Measurements from ENCODE around the gene ACSL5. TPM values are rescaled to one million over a fixed set of nuclear protein-coding genes. Genes with fewer than 3 reads are reported as not detected.

The ACSL5 gene
- total and polyA plus RNA-seq, 2 donors (not counting 3 experiments of a cell fraction or from before 2014, with no cell fraction given), result 1.5 to 2.1 TPM

DNA sequence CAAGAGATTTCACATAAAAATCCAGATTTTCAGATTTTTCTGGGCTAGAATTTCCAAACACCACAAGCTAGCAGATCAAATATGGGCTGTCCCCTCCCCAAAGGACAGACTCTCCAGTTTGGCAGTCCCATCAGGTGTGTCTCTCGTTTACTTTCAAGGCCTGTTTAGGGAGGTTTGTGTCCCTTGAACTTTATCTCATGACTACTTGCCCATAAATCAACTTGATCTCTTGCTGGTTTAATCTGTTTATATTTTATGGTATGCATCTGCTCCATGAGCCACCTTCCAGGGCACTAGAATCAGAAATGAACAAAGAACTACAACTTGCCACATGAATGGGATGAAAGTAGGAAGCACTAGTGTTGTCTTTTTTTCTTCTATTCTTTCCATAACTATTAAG, 67.6 kb downstream of the ACSL5 start:
- Histone ChIP-seq H3K4me1 (ENCODE audit: control insufficient read depth, extremely low read depth, insufficient read depth, low read length) (peaks cover 9% of the 10 kb centered on the region), H3K36me3 (ENCODE audit: control insufficient read depth in 2 of 2, extremely low read depth in 1 of 2, insufficient read depth in 2 of 2, low read length in 2 of 2) (peaks cover 6 to 16% of the 10 kb centered on the region in 2 experiments), H2AFZ (ENCODE audit: low read depth, low read length) (no peak overlapping the region), H3K79me2 (ENCODE audit: control insufficient read depth, insufficient read depth, low read length) (peaks cover 22% of the 10 kb centered on the region), H4K20me1 (replicated peaks; ENCODE audit: control insufficient read depth, extremely low read depth, insufficient read depth, low read length) (no peaks in the 10 kb centered on the region), H3K9ac (replicated peaks; ENCODE audit: extremely low read depth, insufficient read depth, low read length) (no peak overlapping the region), H3K27me3 (ENCODE audit: control insufficient read depth in 2 of 2, insufficient read depth in 2 of 2, low read length in 2 of 2) (no peaks in the 10 kb centered on the region), H3K27ac (ENCODE audit: insufficient read depth, low read depth, low read length) (no peak overlapping the region), H3K4me2 (ENCODE audit: insufficient read depth, low read length) (no peak overlapping the region), H3K9me3 (replicated peaks; ENCODE audit: control insufficient read depth, insufficient read depth, low read length) (no peaks in the 10 kb centered on the region), H3K9me1 (replicated peaks; ENCODE audit: control insufficient read depth, extremely low read depth, insufficient read depth, low read length) (no peaks in the 10 kb centered on the region), H3K4me3 (replicated peaks in 1 of 3; ENCODE audit: insufficient read depth in 1 of 3, low read depth in 1 of 3, low read length in 3 of 3) (no peak overlapping the region)
- dilution Hi-C loops (cut with MboI; ENCODE audit: extremely low pct_ligation_motif_present, low sequenced_read_pairs), result no loop called here
- ChIA-PET POLR2A (no interaction called here), CTCF (no interaction called here)
- no peak for DNase-seq (ENCODE audit: low read depth, low spot score)
- no peak for FAIRE-seq
- intact Hi-C loops (cut with micrococcal nuclease), result loop anchor here (10.0 kb wide), 1 partner anchor 943 kb away; no protein-coding TSS in a partner anchor
- no TSS peak for BruUV-seq (replicated peaks)
- TF ChIP-seq, protein P1, sequence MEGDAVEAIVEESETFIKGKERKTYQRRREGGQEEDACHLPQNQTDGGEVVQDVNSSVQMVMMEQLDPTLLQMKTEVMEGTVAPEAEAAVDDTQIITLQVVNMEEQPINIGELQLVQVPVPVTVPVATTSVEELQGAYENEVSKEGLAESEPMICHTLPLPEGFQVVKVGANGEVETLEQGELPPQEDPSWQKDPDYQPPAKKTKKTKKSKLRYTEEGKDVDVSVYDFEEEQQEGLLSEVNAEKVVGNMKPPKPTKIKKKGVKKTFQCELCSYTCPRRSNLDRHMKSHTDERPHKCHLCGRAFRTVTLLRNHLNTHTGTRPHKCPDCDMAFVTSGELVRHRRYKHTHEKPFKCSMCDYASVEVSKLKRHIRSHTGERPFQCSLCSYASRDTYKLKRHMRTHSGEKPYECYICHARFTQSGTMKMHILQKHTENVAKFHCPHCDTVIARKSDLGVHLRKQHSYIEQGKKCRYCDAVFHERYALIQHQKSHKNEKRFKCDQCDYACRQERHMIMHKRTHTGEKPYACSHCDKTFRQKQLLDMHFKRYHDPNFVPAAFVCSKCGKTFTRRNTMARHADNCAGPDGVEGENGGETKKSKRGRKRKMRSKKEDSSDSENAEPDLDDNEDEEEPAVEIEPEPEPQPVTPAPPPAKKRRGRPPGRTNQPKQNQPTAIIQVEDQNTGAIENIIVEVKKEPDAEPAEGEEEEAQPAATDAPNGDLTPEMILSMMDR (IDR thresholded peaks at IDR 0.05; ENCODE audit: extremely low read depth in 1 of 2, insufficient read depth in 1 of 2, low read depth in 1 of 2, low read length in 2 of 2), result no peak
- TF ChIP-seq, protein P2, sequence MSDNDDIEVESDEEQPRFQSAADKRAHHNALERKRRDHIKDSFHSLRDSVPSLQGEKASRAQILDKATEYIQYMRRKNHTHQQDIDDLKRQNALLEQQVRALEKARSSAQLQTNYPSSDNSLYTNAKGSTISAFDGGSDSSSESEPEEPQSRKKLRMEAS (IDR thresholded peaks at IDR 0.05; ENCODE audit: insufficient read depth, insufficient read length), result no peak

DNA sequence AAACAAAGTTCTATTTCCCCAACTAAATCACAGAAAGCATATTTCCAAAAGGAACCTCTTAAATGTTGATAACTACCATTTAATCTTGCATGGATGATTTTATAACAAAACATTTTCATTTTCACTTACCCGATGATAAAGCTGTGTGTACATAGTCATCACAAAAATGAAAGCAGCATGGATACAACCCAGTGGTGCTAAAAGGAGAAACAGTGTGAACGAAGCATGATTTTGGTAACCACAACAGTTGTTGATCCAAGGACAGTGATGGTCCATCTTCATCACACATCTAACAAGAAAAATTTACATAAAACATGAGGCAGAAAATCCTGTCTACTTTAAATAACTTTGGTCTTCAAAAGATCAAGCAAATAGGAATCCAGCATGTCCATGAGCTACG, 68.1 kb downstream of the ACSL5 start:
- TF ChIP-seq, protein P2 (IDR thresholded peaks at IDR 0.05; ENCODE audit: insufficient read depth, insufficient read length), result no peak
- TF ChIP-seq, protein P1 (IDR thresholded peaks at IDR 0.05; ENCODE audit: extremely low read depth in 1 of 2, insufficient read depth in 1 of 2, low read depth in 1 of 2, low read length in 2 of 2), result no peak
- TF ChIP-seq POLR2AphosphoS5 (IDR thresholded peaks at IDR 0.05; ENCODE audit: insufficient read depth, low read depth, low read length) (no peak), EZH2 (IDR thresholded peaks at IDR 0.05; ENCODE audit: borderline replicate concordance, low read depth, low read length, severe bottlenecking) (no peak), JUN (IDR thresholded peaks at IDR 0.05; ENCODE audit: borderline replicate concordance, insufficient read depth, insufficient read length, low read depth) (no peak), MYC (IDR thresholded peaks at IDR 0.05; ENCODE audit: low read depth, low read length) (no peak), FOS (IDR thresholded peaks at IDR 0.05; ENCODE audit: borderline replicate concordance, insufficient read depth, low read length) (no peak), POLR2A (IDR thresholded peaks at IDR 0.05; ENCODE audit: low read depth, low read length) (no peak), GATA2 (IDR thresholded peaks at IDR 0.05; ENCODE audit: insufficient read depth, insufficient read length, low read depth, low read length) (no peak)
- no peak overlapping the region for H3K9ac ChIP-seq (replicated peaks; ENCODE audit: extremely low read depth, insufficient read depth, low read length)
- peaks cover 9% of the 10 kb centered on the region for H3K4me1 ChIP-seq (ENCODE audit: control insufficient read depth, extremely low read depth, insufficient read depth, low read length)
- CTCF ChIA-PET, result interaction anchor here (1.4 to 1.8 kb wide), 2 partner anchors 30 to 121 kb away, joined by 6 read pairs; no protein-coding TSS in a partner anchor
- no peak overlapping the region for H3K4me3 ChIP-seq (replicated peaks in 1 of 3; ENCODE audit: insufficient read depth in 1 of 3, low read depth in 1 of 3, low read length in 3 of 3)
- BruUV-seq (replicated peaks), result no TSS peak
- H3K27me3 ChIP-seq (ENCODE audit: control insufficient read depth in 2 of 2, insufficient read depth in 2 of 2, low read length in 2 of 2), result no peaks in the 10 kb centered on the region
- no peaks in the 10 kb centered on the region for H3K9me1 ChIP-seq (replicated peaks; ENCODE audit: control insufficient read depth, extremely low read depth, insufficient read depth, low read length)
- intact Hi-C loops (cut with micrococcal nuclease), result loop anchor here (10.0 kb wide), 1 partner anchor 943 kb away; no protein-coding TSS in a partner anchor
- H3K4me2 ChIP-seq (ENCODE audit: insufficient read depth, low read length), result no peak overlapping the region
- H2AFZ ChIP-seq (ENCODE audit: low read depth, low read length), result no peak overlapping the region
- peaks cover 6 to 16% of the 10 kb centered on the region in 2 experiments for H3K36me3 ChIP-seq (ENCODE audit: control insufficient read depth in 2 of 2, extremely low read depth in 1 of 2, insufficient read depth in 2 of 2, low read length in 2 of 2)
- dilution Hi-C loops (cut with MboI; ENCODE audit: extremely low pct_ligation_motif_present, low sequenced_read_pairs), result no loop called here
- H3K27ac ChIP-seq (ENCODE audit: insufficient read depth, low read depth, low read length), result no peak overlapping the region
- no peaks in the 10 kb centered on the region for H4K20me1 ChIP-seq (replicated peaks; ENCODE audit: control insufficient read depth, extremely low read depth, insufficient read depth, low read length)
- H3K79me2 ChIP-seq (ENCODE audit: control insufficient read depth, insufficient read depth, low read length), result peaks cover 24% of the 10 kb centered on the region
- H3K9me3 ChIP-seq (replicated peaks; ENCODE audit: control insufficient read depth, insufficient read depth, low read length), result no peaks in the 10 kb centered on the region
- DNase-seq (ENCODE audit: low read depth, low spot score) (no peak), FAIRE-seq (no peak)
- POLR2A ChIA-PET, result no interaction called here

Measured in endothelial cell of umbilical vein (primary cell).